Stimulated activated CD4-positive, alpha-beta T cell treated with anti-CD3 and anti-CD28 coated beads, Interleukin-15, amount 100 ng/mL, for 48 hours (primary cell): ENCODE results near the gene CHST8.

Experiments
- DNase-seq, 2 donors: peaks; one replicate each; pipeline ENCODE4 v3.0.0-alpha.2; 2020; ENCODE audit warnings: low read depth in 2 of 2

CHST8 gene

GRCh38 chr19:33767898-33768413, 146.2 kb downstream of the CHST8 start:
- DNase-seq: no peak

GRCh38 chr19:33769208-33769607, 147.5 kb downstream of the CHST8 start:
- no peak for DNase-seq

GRCh38 chr19:33770107-33770506, 148.4 kb downstream of the CHST8 start:
- DNase-seq: no peak

GRCh38 chr19:33771384-33772101, 149.8 kb downstream of the CHST8 start:
- DNase-seq: peak; percentile 50 to 59

- no peak for DNase-seq
Measured at GRCh38 chr19:33772102-33772857, 150.5 kb downstream of the CHST8 start.

- DNase-seq: no peak
Measured at GRCh38 chr19:33772858-33773180, 151.1 kb downstream of the CHST8 start.

- no peak for DNase-seq
Measured at GRCh38 chr19:33773704-33774624, 152.2 kb downstream of the CHST8 start.

GRCh38 chr19:33774751-33775150, 153.0 kb downstream of the CHST8 start:
- DNase-seq: no peak

- no peak for DNase-seq
Measured at GRCh38 chr19:33775731-33776487, 154.2 kb downstream of the CHST8 start.

GRCh38 chr19:33777351-33777750, 155.6 kb downstream of the CHST8 start:
- no peak for DNase-seq

GRCh38 chr19:33777753-33778088, 156.0 kb downstream of the CHST8 start:
- no peak for DNase-seq

GRCh38 chr19:33778089-33778791, 156.5 kb downstream of the CHST8 start:
- DNase-seq: peak; percentile 77 to 78

- no peak for DNase-seq
Measured at GRCh38 chr19:33779849-33780248, 158.1 kb downstream of the CHST8 start.

GRCh38 chr19:33780251-33780650, 158.5 kb downstream of the CHST8 start:
- DNase-seq: no peak

- no peak for DNase-seq
Measured at GRCh38 chr19:33780746-33781145, 159.0 kb downstream of the CHST8 start.

GRCh38 chr19:33781415-33781935, 159.7 kb downstream of the CHST8 start:
- DNase-seq: no peak

- no peak for DNase-seq
Measured at GRCh38 chr19:33781996-33782395, 160.2 kb downstream of the CHST8 start.

- no peak for DNase-seq
Measured at GRCh38 chr19:33784432-33784831, 162.7 kb downstream of the CHST8 start.

- DNase-seq: no peak
Measured at GRCh38 chr19:33785795-33786194, 164.0 kb downstream of the CHST8 start.

GRCh38 chr19:33788676-33789075, 166.9 kb downstream of the CHST8 start:
- DNase-seq: no peak

GRCh38 chr19:33789344-33789743, 167.6 kb downstream of the CHST8 start:
- DNase-seq: no peak
